ENCODE results near the gene CACUL1.

Gene CACUL1

GRCh38 chr10:118635674-118636402 is 118.9 kb downstream of the CACUL1 start:
- DNase-seq, result no peak

- DNase-seq, result no peak
Observed at GRCh38 chr10:118633786-118634185, 121.0 kb downstream of the CACUL1 start.

DNA sequence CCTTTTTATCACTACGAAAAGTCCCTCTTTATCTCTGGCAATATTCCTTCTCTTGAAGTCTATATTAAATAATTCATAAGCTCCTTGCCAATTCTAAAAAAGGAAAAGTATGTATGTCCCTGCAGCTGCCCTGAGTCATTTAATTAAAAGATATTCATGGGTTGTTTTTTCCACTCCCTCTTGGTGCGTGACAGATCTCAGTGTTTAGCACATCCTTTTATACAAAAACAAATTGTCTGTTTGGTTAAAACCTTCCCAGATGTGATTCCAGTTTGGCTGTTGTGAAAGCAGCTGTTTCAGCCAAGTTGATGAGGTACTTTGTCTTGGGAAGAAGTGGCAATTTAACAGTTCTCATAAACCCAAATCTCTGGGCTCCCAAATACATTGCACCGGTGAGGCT is 125.6 kb downstream of the CACUL1 start:
- DNase-seq, result no peak

GRCh38 chr10:118628397-118628796 is 126.4 kb downstream of the CACUL1 start:
- no peak for DNase-seq

GRCh38 chr10:118626953-118627352 is 127.8 kb downstream of the CACUL1 start:
- no peak for DNase-seq
